ENCODE measurements around the gene NUMB. TPM values are rescaled to one million over a fixed set of nuclear protein-coding genes. Genes with fewer than 3 reads are reported as not detected.

NUMB gene
- total and polyA plus RNA-seq, 2 donors (not counting 1 experiment from before 2014, with no cell fraction given): 36.0 to 151 TPM

GRCh38 chr14:73273799-73274198, 184.5 kb downstream of the NUMB start:
- no peak overlapping the region for H2AFZ ChIP-seq (ENCODE audit: low read length)
- no peaks in the 10 kb centered on the region for H3K79me2 ChIP-seq (ENCODE audit: control insufficient read depth, insufficient read depth, low read length)
- H3K27ac ChIP-seq (ENCODE audit: insufficient read depth, low read length): no peak overlapping the region
- H3K27me3 ChIP-seq (ENCODE audit: control insufficient read depth, insufficient read depth, low read length): no peaks in the 10 kb centered on the region
- no peak for DNase-seq (ENCODE audit: low read depth in 2 of 2)
- no peak for TF ChIP-seq EZH2 (IDR thresholded peaks at IDR 0.05; ENCODE audit: low read length, missing control alignments)
- TF ChIP-seq, protein P1, sequence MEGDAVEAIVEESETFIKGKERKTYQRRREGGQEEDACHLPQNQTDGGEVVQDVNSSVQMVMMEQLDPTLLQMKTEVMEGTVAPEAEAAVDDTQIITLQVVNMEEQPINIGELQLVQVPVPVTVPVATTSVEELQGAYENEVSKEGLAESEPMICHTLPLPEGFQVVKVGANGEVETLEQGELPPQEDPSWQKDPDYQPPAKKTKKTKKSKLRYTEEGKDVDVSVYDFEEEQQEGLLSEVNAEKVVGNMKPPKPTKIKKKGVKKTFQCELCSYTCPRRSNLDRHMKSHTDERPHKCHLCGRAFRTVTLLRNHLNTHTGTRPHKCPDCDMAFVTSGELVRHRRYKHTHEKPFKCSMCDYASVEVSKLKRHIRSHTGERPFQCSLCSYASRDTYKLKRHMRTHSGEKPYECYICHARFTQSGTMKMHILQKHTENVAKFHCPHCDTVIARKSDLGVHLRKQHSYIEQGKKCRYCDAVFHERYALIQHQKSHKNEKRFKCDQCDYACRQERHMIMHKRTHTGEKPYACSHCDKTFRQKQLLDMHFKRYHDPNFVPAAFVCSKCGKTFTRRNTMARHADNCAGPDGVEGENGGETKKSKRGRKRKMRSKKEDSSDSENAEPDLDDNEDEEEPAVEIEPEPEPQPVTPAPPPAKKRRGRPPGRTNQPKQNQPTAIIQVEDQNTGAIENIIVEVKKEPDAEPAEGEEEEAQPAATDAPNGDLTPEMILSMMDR (conservative IDR thresholded peaks at IDR 0.05 in 1 of 2, IDR thresholded peaks at IDR 0.05 in 1 of 2; ENCODE audit: low read depth in 1 of 2, low read length in 2 of 2): no peak
- H3K9ac ChIP-seq (ENCODE audit: insufficient read depth, low read length): no peak overlapping the region
- no peaks in the 10 kb centered on the region for H3K9me3 ChIP-seq (ENCODE audit: control insufficient read depth, insufficient read depth, low read depth, low read length)
- no peak overlapping the region for H3K4me2 ChIP-seq (ENCODE audit: extremely low read depth, insufficient read depth, low read length)
- H3K4me1 ChIP-seq (ENCODE audit: control insufficient read depth, extremely low read depth, insufficient read depth, low read length): peaks cover 7% of the 10 kb centered on the region
- H3K4me3 ChIP-seq (replicated peaks in 1 of 4; ENCODE audit: control extremely low read depth in 1 of 4, insufficient read depth in 1 of 4, low read depth in 3 of 4, low read length in 4 of 4): no peak overlapping the region
- peaks cover 13% of the 10 kb centered on the region for H3K36me3 ChIP-seq (ENCODE audit: control insufficient read depth, insufficient read depth, low read length)
- H4K20me1 ChIP-seq (ENCODE audit: control insufficient read depth, extremely low read depth, insufficient read depth, low read length): no peaks in the 10 kb centered on the region

- no peak overlapping the region for H3K4me2 ChIP-seq (ENCODE audit: extremely low read depth, insufficient read depth, low read length)
- H3K27ac ChIP-seq (ENCODE audit: insufficient read depth, low read length): no peak overlapping the region
- no peak for TF ChIP-seq EZH2 (IDR thresholded peaks at IDR 0.05; ENCODE audit: low read length, missing control alignments)
- TF ChIP-seq, protein P1 (conservative IDR thresholded peaks at IDR 0.05 in 1 of 2, IDR thresholded peaks at IDR 0.05 in 1 of 2; ENCODE audit: low read depth in 1 of 2, low read length in 2 of 2): no peak
- H3K36me3 ChIP-seq (ENCODE audit: control insufficient read depth, insufficient read depth, low read length): peaks cover 15% of the 10 kb centered on the region
- no peaks in the 10 kb centered on the region for H3K79me2 ChIP-seq (ENCODE audit: control insufficient read depth, insufficient read depth, low read length)
- no peaks in the 10 kb centered on the region for H3K27me3 ChIP-seq (ENCODE audit: control insufficient read depth, insufficient read depth, low read length)
- DNase-seq (ENCODE audit: low read depth in 2 of 2): no peak
- H4K20me1 ChIP-seq (ENCODE audit: control insufficient read depth, extremely low read depth, insufficient read depth, low read length): no peaks in the 10 kb centered on the region
- H3K9ac ChIP-seq (ENCODE audit: insufficient read depth, low read length): no peak overlapping the region
- H3K9me3 ChIP-seq (ENCODE audit: control insufficient read depth, insufficient read depth, low read depth, low read length): no peaks in the 10 kb centered on the region
- H3K4me3 ChIP-seq (replicated peaks in 1 of 4; ENCODE audit: control extremely low read depth in 1 of 4, insufficient read depth in 1 of 4, low read depth in 3 of 4, low read length in 4 of 4): no peak overlapping the region
- no peak overlapping the region for H2AFZ ChIP-seq (ENCODE audit: low read length)
- peaks cover 7% of the 10 kb centered on the region for H3K4me1 ChIP-seq (ENCODE audit: control insufficient read depth, extremely low read depth, insufficient read depth, low read length)
Observed at GRCh38 chr14:73272393-73272792, 186.0 kb downstream of the NUMB start.

DNA sequence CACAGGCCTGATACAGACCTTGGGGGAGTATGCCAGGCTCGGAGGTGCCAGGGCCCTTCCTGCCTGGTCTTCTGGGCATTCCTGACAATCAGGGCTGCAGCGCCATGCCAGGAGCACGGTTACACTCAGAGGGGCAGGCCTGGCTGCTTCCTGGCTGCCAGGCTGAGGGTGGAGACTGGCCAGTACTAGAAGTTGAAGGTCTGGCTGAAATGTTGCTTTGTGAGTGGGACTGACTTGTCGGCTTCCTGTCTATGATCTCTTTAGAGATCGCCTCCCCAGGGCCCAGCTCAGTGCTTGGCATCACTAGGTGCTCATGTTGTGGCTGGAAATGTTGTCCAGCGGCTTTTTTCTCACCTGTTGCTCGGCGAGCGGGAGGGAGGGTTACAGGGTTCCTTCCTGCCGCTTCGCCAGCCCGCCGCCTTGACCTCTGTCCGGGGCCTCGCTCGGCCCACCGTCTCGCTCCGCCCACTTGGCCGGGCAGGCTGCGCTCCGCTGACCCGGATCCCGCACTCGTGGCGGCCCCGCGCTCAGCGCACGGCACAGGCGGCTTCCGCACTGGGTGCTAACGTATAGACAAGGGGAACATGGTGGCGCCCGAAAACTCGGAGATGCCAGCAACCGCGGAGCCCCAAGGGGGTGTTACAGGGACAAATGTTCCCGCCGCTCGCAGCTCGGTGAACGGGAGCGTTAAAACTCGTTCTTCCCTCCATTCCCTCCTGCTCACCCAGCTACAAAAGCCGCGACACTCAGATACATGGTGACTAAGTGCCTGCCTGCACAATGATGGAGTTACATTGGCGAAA, 188.4 kb downstream of the NUMB start:
- no peaks in the 10 kb centered on the region for H3K27me3 ChIP-seq (ENCODE audit: control insufficient read depth, insufficient read depth, low read length)
- H3K4me3 ChIP-seq (replicated peaks in 1 of 4; ENCODE audit: control extremely low read depth in 1 of 4, insufficient read depth in 1 of 4, low read depth in 3 of 4, low read length in 4 of 4): peak overlapping the region in 3 of 4 experiments; percentile 18 to 49 (median 26)
- H3K79me2 ChIP-seq (ENCODE audit: control insufficient read depth, insufficient read depth, low read length): no peaks in the 10 kb centered on the region
- H3K4me1 ChIP-seq (ENCODE audit: control insufficient read depth, extremely low read depth, insufficient read depth, low read length): peaks cover 7% of the 10 kb centered on the region
- no peaks in the 10 kb centered on the region for H3K9me3 ChIP-seq (ENCODE audit: control insufficient read depth, insufficient read depth, low read depth, low read length)
- H4K20me1 ChIP-seq (ENCODE audit: control insufficient read depth, extremely low read depth, insufficient read depth, low read length): no peaks in the 10 kb centered on the region
- H3K4me2 ChIP-seq (ENCODE audit: extremely low read depth, insufficient read depth, low read length): peak overlapping the region; percentile 86
- no peak overlapping the region for H3K9ac ChIP-seq (ENCODE audit: insufficient read depth, low read length)
- peak overlapping the region; percentile 45 for H3K27ac ChIP-seq (ENCODE audit: insufficient read depth, low read length)
- DNase-seq (ENCODE audit: low read depth in 2 of 2): peak; percentile 31 to 34
- H3K36me3 ChIP-seq (ENCODE audit: control insufficient read depth, insufficient read depth, low read length): peaks cover 7% of the 10 kb centered on the region
- peak overlapping the region; percentile 12 for H2AFZ ChIP-seq (ENCODE audit: low read length)
- no peak for TF ChIP-seq EZH2 (IDR thresholded peaks at IDR 0.05; ENCODE audit: low read length, missing control alignments)
- TF ChIP-seq, protein P1 (conservative IDR thresholded peaks at IDR 0.05 in 1 of 2, IDR thresholded peaks at IDR 0.05 in 1 of 2; ENCODE audit: low read depth in 1 of 2, low read length in 2 of 2): no peak
